GM21381 (cell line): ENCODE measurements around the gene SH2D3C.
A peak's percentile ranks its signal among the peaks of the same experiment; 100 is the strongest.
"Not testable (repeated sequence)": the region's sequence is repeated elsewhere in the genome, so short reads cannot be mapped to it uniquely, and the experiment has no call there.

Experiments
- ATAC-seq: cut with Tn5 transposase; IDR thresholded peaks from one replicate; pipeline ENCODE4 v1.9.1; 2021; ENCODE audit warnings: mild to moderate bottlenecking, moderate library complexity; ENCODE audit not compliant: unreplicated experiment

Gene SH2D3C

DNA sequence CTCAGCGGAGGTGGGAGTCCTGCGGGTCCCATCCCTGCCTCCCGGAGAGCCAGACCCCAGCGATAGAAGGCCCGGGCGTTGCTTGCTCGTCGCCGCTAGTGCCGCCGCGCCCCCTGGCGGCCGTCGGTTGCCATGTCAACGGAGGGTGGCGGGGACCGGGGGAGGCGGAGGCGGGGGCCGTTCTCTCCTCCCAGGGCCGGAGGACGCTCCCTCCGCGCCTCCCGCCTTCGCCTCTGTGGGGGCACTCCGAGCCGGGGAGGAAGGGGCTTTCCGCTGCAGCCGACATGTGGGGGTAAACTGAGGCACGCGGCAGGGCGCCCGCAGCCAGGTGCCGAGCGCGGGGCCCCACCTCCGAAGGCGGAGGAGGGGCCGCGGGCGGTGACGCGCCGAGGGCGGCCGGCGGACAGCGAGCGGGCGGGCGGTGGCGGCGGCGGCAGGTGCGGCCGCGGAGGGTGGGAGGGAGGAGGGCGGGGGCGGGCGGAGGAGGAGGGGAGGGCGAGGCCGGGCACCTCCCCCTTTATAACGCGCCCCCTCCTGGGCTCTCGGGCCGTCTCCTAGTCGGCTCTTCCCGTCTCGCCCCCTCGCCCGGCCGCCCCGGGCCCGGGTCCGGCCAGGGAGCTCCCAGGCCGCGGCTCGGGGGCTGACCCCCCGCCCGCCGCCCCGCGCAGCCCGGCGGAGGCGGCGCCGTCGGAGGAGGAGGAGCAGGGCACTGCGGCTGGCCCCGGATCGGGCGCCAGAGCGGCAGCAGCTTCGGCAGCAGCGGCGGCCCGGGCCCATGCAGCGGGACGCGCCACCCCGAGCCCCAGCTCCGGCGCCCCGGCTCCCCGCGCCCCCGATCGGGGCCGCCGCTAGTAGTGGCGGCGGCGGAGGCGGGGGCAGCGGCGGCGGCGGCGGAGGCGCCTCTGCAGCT, 6.8 kb upstream of the SH2D3C start:
- peak; percentile 48 for ATAC-seq

DNA sequence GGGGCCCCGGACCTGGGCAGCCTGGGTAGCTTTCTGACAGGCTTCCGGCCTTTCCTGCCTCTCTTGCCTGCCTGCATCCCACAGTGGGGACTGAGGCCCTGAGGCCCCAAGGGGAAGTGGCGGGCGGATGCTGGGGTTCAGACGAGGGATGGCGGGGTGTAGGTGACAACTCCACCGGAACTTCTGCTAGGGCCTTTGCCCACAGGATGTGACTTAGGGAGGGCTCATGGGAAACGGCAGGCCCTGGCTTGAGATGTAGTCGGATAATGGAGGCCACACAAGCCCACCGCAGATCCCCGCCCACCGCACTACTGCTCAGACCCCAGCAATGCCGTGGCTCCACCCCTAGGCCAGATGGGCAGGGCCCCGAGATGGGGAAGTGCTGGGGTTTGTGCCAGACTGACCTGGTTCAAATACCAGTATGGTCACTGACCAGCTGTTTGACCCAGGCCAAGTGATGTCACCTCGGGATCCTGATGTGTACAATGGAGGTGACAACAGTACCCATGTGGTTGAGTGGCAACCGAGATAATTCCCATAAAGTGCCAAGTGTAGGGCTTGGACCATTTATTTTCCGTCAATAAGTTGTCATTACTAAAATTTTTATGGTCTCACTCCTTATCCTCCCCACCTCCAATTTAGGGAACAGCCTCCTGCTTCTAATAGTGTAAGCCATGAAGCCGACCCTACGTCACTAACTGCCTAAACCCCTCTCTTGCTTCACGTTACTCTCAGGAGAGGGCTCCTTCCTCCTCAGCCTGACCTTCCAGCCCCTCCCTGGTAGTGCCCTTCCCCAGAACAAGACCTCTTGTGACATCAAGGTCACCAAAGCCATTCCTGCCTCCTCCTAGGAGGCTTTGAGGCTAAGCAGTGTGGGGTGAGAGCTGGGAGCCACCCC, 4.9 kb upstream of the SH2D3C start:
- no peak for ATAC-seq

DNA sequence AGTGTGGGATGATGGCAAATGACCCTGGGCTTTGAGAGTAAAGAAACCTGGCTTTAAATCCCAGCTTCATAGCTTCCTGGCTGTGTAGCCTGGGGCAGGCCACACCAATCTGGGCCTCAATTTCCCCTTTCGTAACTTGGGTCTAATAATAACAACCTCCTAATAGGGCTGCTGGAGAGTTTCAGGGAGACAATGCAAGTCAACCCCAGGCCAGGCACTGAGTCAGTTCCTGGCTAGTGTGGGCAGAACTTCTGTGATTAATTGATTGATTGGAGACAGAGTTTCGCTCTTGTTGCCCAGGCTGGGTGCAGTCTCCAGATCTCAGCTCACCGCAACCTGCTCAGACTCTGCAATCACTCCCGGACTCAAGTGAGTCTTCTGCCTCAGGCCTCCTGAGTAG, 3.3 kb upstream of the SH2D3C start:
- ATAC-seq = no peak

DNA sequence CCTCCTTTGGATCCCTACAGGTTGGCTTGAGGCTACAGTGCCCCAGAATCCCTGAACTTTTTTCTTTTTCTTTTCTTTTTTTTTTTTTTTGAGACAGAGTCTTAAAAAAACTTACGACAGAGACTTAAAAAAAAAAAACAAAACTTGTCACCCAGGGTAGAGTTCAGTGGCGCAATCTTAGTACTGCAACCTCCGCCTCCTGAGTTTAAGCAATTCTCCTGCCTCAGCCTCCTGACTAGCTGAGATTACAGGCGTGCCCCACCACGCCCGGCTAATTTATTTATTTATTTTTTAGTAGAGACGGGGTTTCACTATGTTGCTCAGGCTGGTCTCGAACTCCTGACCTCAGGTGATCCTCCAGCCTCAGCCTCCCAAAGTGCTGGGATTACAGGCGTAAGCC, 2.4 kb upstream of the SH2D3C start:
- ATAC-seq = not testable (repeated sequence)

DNA sequence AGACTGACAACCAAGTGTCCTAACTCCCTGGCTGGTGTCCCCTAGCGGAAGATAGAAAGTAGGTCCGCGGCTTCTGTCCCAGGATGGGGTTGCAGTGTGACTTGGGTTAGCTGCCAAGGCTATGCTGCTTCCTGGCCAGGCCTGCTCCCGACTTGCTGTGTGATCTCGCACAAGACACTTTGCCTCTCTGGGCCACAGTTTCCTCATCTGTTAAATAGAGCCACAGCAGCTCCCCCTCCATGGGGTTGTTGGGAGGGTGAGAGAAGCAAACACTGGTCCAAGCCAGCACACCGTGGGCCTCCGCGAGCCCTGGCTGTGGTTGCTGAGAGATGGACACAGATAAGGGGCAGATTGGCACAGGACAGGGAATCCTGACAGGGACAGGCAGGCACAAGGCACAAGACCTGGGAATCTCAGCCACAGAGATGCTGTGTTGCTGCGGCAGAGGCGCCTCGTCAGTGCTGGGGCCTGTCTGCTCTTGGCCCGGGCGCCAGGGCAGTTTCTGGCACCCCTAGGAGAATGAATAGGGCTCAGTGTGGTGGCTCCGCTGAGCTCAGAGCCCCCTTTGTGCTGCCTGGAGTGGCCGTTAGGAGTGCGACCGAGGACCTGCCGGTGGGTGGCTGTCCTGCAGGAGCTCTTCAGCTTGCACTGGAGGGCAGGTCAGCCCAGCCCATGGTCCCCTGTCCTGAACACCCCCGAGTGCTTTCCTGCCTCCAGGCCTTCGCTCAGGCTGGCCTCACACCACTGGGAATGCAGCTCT, 1.8 kb upstream of the SH2D3C start:
- no peak for ATAC-seq

DNA sequence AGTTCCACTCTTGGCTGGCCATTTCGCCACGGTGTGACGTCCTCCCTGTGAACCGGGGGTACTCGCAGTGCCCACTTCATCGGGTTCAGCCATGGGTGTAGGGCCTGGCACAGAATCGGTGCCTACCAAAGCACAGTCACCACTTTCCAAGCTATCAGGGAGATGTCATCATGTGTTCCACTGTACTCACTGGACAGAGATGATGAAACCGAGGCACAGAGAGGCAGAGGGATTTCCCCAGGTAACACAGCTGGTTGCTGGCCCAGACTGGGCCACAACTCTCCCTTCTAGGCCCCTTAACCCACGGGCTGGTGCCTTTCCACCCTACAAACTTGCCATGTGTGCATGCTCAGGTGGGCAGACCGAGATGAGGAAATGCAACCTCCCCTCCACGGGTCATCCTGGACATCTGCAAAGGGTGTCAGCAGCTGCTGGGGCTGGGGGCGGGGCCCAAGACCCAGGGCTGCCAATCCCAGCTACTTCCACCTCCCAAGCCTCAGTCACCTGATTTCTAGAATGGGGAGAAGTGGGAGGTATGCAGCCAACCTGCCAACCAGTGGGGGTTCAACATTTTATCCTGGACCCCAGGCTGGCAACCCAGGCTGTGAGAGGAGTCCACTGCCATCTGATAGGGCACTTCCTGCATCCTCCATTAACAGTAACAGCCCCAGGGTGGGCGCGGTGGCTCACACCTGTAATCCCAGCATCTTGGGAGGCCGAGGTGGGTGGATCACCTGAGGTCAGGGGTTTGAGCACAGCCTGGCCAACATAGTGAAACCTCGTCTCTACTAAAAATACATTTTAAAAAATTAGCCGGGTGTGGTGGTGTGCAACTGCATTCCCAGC, 893 bp upstream of the SH2D3C start:
- peak; percentile 42 for ATAC-seq

DNA sequence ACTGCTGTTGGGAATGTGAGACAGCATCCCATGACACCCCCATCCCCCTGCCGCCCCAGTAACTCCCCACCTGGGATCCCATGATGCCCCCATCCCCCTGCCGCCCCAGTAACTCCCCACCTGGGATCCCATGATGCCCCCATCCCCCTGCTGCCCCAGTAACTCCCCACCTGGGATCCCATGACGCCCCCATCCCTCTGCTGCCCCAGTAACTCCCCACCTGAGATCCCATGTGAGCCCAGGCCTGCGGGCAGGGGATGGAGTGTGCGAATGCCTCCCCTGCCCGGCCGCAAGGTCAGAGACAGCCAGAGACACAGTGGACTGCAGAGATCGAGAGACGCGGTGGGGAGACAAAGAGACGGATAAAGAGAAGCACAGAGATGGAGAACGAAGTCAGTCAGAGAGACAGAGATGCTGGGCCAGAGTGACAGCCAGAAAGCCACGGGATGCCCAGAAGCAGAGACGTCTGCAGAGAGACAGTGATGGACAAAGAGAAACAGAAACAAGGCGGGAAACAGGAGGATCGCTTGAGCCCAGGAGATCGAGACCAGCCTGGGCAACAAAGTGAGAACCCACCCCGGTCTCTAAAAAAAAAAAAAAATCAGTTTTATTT, 992 bp downstream of the SH2D3C start:
- ATAC-seq = no peak

DNA sequence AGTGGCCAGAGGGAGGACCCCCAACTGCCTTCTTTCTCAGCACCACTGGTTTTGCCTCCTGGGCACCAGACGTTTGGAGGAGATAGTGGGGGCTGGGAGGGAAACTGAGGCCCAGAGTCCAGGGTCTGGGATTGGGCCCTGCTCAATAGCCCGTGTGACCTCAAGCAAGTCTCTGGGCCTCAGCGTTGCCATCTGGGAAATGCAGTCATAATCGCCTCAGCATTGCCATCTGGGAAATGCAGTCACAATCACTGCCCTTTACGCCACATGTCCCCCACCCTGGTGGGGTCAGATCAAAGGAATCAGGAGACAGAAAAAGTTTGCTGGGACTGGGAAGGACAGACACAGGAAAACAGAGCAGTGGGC, 1.6 kb downstream of the SH2D3C start:
- no peak for ATAC-seq

DNA sequence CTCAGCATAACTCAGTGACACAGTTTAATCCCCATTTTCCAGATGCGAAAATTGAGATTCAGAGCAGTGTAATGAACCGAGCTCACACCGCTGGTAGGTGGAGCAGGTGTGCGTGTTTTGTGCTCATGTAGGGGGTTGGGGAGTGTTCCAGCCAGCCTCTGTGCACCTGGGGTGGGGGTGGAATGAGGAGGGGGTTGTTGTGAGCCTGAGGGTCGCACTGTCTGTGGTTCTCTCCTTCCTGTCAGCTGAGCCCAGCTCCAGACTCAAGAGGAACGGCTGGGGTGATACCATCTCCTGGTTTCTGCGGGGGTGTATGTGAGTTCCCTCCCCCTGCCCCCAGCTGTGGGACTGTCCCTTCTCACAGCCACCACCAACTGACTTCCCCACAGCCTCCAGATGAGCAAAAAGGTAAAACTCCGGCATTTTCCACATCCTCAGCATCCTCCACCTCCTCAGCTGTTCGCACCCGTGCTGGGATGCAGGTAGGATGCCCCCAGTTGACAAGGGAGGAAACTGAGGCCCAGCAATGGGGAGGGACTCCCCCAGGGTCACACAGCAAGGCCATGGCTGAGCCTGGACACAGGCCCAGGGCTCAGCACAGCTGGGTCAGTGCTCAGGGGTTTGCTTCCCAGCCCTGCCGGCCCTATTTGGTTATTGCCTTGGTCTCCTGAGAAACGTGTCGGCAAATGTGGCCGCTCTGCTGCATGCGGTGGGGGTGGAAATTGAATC, 2.1 kb downstream of the SH2D3C start:
- ATAC-seq = no peak

DNA sequence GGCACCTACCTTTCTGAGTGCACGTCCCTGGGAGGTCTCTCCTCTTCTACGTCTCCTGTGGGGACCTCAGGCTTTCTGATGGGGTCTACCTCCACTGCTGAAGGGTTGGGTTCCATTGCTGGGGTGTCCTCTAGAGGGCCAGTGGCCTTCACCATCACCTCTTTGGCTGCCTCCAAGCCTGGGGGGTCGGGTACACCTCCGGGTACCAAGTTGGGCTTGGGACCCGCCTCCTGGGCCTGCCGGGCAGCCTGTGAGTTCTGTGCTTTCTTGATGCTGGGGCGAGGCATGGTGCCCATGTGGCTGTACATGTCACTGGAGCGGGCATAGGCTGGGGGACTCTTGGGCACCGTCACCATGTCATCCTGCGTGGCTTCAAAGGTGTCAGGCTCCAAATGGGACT, 4.5 kb downstream of the SH2D3C start:
- no peak for ATAC-seq

DNA sequence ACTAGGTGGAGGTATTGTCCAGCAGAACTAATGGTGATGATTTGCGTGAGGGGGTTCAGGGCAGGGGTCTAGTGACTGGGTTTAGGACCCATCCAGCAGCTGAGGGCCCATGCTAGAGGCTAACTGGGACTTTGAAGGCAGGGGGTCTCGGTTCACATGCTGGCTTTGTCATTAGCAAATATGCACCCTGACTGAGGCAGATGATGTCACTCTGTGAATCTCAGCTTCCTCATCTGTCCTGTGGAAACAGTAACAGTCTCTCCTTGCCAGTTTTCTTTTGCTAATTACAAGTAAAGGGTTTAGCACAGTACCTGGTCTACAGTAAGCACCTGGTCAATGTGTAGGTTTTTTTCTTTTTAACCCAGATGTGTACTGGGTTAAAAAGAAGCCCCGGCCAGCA, 5.2 kb downstream of the SH2D3C start:
- ATAC-seq = no peak

DNA sequence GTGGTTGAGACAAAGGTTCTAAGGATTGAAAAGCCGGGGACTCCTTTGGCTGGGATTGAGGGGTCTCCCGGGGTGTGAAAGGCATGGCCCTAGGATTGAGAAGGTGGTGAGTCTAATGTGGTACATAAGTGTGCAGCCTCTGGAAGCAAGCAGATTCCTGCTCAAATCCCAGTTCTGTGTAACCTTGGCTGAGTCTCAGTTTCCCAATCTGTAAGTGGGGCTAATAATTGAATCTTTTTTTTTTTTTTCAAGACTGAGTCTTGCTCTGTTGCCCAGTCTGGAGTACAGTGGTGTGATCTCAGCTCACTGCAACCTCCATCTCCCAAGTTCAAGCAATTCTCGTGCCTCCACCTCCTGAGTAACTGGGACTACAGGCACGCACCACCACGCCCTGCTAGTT, 5.9 kb downstream of the SH2D3C start:
- ATAC-seq = no peak

DNA sequence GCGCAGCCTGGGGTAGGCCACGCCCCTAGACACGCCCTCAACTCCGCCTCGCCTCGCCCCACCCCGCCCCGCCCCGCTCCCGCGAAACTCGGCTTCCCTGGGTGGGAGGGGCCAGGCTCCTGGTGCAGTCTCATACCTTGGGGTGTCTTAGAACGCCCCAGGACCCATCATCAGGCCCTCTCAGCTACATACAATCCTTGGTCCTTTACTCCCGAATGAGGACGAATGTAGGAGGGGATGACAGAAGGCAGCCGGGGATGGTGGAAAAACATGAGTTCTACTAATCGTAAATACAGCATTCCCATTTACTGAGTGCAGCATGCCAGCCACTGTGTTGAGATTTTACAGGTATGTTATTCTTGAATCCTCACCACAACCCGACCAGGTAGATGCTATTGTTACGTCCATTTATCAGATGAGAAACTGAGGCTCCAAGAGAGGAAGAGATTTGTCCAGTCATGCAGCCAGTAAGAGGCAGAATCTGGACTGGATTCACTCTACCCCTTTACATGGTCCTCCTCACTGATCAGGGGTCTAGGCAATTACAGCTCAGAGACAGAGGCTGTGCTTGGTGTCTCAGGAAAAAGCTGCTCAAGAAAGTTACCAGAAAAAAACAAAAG, 6.8 kb downstream of the SH2D3C start:
- ATAC-seq = no peak

DNA sequence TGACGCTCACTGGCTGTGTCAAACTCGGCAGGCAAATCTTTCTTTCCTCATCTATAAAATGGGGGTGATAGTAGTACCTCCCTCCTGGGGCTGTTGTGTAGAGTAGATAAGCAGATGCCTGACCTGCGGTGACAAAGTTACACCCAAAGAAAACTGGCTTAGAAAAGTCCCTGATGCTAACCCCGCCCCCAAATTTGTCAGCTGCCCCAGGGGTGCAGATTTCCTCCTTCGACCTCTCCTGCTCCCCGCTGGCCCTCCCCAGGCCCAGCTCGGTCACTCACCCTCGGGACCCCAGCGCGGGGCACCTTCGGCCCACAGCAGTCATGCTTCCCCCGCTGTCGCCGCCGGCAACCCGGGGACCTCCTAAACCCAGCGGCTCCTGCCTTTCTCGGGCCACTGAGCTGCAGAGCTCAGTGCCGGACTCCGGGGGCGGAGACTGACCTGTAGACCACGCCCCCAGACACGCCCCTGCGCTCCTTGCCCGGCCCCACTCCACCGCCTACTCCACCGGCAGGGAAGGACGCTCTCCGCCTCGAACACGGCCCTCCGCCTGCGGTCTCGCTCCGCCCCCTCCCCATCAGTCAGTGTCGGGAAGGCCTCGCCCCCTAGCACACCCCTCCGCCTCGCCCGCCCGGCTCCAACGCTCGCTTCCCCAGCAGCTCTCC, 7.4 kb downstream of the SH2D3C start:
- peak; percentile 86 for ATAC-seq

DNA sequence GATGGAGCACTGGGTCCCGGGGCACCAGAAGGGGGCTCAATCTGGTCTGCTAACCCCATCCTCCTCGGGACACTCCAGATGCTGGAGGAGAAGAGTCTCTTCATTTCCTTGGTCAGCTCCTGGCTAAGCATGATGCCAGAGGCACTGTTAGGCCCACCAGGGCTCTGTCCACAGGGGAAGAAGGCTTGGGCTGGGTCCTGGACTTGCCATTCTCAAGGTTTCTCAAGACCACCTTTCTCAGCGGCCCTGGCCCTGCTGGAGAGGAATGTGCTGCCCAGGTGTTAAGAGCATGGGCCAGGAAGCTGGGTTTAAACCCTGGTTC, 7.9 kb downstream of the SH2D3C start:
- ATAC-seq = no peak

DNA sequence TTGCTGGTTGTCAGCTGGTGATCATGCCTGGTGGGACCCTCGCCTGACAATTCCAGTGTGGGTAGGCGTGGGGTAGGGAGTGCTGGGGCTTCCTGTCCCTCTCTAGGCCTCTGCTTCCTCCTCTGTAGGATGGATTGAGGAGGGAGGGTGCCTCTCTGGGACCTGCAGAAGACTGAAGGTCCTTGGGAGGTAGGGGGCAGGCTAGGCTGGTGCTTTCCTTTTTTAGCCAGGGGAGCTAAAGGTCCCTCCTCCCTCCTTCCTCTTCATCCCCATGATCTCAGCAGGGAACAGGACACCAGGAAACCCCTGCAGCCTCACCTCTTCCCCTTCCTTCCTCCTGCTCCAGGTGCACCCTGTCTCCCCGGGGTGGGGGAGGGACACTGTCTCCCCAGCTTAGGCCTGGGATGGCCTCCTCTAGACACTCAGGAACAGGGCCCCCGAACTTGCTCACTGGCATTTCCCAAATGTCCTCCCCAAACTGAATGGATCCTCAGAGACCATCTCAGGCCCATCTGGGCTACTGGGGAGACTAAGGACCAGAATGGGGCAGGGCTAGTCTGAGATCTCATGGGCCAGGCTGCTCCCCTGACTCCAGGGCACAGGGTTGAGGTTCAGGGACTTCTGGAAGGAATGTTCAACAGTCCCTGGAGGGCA, 8.4 kb downstream of the SH2D3C start:
- no peak for ATAC-seq

DNA sequence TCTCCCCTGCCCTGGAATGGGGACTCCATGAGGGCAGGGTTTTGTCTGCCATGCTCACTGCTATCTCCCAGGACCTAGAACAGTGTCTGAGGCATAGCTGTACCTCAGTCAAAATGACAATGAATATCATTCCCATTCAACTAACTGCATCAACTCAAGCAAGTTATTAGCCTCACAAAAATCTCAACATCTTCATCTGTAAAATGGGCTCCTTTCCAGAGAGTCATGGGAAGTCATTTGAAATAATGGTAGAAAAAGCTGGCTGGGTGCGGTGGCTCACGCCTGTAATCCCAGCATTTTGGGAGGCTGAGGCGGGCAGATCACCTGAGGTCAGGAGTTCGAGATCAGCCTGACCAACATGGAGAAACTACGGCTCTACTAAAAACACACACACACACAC, 9.4 kb downstream of the SH2D3C start:
- no peak for ATAC-seq

DNA sequence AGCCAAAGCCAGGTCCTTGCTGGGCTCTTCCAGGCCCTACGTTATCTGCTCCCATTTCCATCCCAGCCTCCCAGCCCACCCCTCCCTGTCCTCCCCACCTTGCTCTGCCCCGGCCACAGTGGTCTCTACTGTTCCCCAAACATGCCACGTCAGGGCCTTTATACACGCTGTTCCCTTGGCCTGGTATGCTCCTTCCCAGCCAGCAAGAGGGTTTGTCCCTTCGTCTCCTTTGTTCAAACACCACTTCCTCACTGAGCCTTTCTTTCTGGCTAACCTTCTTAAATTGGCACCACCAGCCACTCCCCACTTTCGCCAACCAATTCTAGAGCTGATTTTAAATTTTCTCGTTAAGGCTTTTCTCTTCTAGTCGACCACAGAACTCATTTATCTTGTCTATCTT, 9.8 kb downstream of the SH2D3C start:
- ATAC-seq = no peak
